A549 (cell line): Measurements from ENCODE around the gene WDFY1. TPM values are rescaled to one million over a fixed set of nuclear protein-coding genes. Genes with fewer than 3 reads are reported as not detected.

ENCODE experiments used
- BHLHE40 ChIP-seq: IDR thresholded peaks from 2 replicates; pipeline ENCODE4 v1.6.1; 2012; ENCODE audit warnings: low read depth, low read length, inconsistent platforms
- CBX8 ChIP-seq: fragments of 200-600 bp; sonication (generic); IDR thresholded peaks from 2 replicates; pipeline ENCODE4 v1.6.1; 2016
- CEBPB ChIP-seq, 2 experiments: fragments of >200 bp in 1 of 2; sonication (Bioruptor Twin) in 1 of 2; formaldehyde crosslinking in 1 of 2; IDR thresholded peaks; 2 replicates each; pipeline ENCODE4 v1.6.1; 2012 to 2016
- CHD2 ChIP-seq: fragments of 150-350 bp; IDR thresholded peaks from 2 replicates; pipeline ENCODE4 v1.6.1; 2014; ENCODE audit warnings: low read length; ENCODE audit not compliant: partially characterized antibody
- EHF ChIP-seq: fragments of 250-450 bp; sonication (Bioruptor Pico); IDR thresholded peaks from 2 replicates; pipeline ENCODE4 v1.5.0; 2020; ENCODE audit warnings: mild to moderate bottlenecking
- EHMT2 ChIP-seq: fragments of 200-600 bp; sonication (generic); IDR thresholded peaks from 2 replicates; pipeline ENCODE4 v1.6.1; 2016; ENCODE audit warnings: antibody characterized with exemption, low read depth, mild to moderate bottlenecking, moderate library complexity
- FOSB ChIP-seq: fragments of 250-450 bp; sonication (Bioruptor Pico); IDR thresholded peaks from 2 replicates; pipeline ENCODE4 v1.5.0; 2020; ENCODE audit warnings: mild to moderate bottlenecking, moderate library complexity
- FOSL2 ChIP-seq, 2 experiments: fragments of 450-650 bp in 1 of 2; fragments of >200 bp in 1 of 2; sonication (Bioruptor Twin) in 1 of 2; formaldehyde crosslinking; IDR thresholded peaks; 2 replicates each; pipeline versions ENCODE4 v1.5.0 to v1.6.1; 2016 to 2020; ENCODE audit warnings: mild to moderate bottlenecking in 1 of 2, moderate library complexity in 1 of 2
- FOXS1 ChIP-seq: fragments of 250-450 bp; sonication (Bioruptor Pico); IDR thresholded peaks from 2 replicates; pipeline ENCODE4 v1.5.0; 2020; ENCODE audit warnings: mild to moderate bottlenecking, moderate library complexity
- GATA3 ChIP-seq: IDR thresholded peaks from 2 replicates; pipeline ENCODE4 v1.6.1; 2012; ENCODE audit warnings: borderline replicate concordance
- HDAC2 ChIP-seq: fragments of 200-600 bp; sonication (generic); IDR thresholded peaks from 2 replicates; pipeline ENCODE4 v1.6.1; 2016
- HOXB5 ChIP-seq: fragments of 250-450 bp; sonication (Bioruptor Pico); IDR thresholded peaks from 2 replicates; pipeline ENCODE4 v1.5.0; 2020; ENCODE audit warnings: mild to moderate bottlenecking, moderate library complexity
- JUNB ChIP-seq: fragments of >200 bp; sonication (Bioruptor Twin); formaldehyde crosslinking; IDR thresholded peaks from 2 replicates; pipeline ENCODE4 v1.6.1; 2016
- KDM5A ChIP-seq: fragments of 200-600 bp; sonication (generic); IDR thresholded peaks from 2 replicates; pipeline ENCODE4 v1.6.1; 2016; ENCODE audit warnings: antibody characterized with exemption, mild to moderate bottlenecking
- POLR2A ChIP-seq: IDR thresholded peaks from 2 replicates; pipeline ENCODE4 v1.6.1; 2012; ENCODE audit warnings: mild to moderate bottlenecking, low read length
- RAD21 ChIP-seq, 2 experiments: fragments of >200 bp in 1 of 2; sonication (Bioruptor Twin) in 1 of 2; formaldehyde crosslinking in 1 of 2; IDR thresholded peaks in 1 of 2; conservative IDR thresholded peaks in 1 of 2; 2 replicates in 1 of 2; 3 replicates in 1 of 2; pipeline ENCODE4 v1.6.1; 2012 to 2018; ENCODE audit warnings: inconsistent platforms in 1 of 2
- RARB ChIP-seq: fragments of 250-450 bp; sonication (Bioruptor Pico); IDR thresholded peaks from 2 replicates; pipeline ENCODE4 v1.8.0; 2021; ENCODE audit warnings: mild to moderate bottlenecking, moderate library complexity
- RCOR1 ChIP-seq: fragments of 150-350 bp; IDR thresholded peaks from 2 replicates; pipeline ENCODE4 v1.6.1; 2014; ENCODE audit warnings: antibody characterized with exemption, low read length, low read depth
- RFX5 ChIP-seq: fragments of 450-650 bp; IDR thresholded peaks from 2 replicates; pipeline ENCODE4 v1.7.1; 2014; ENCODE audit warnings: antibody characterized with exemption, mild to moderate bottlenecking, moderate library complexity
- SMC3 ChIP-seq: fragments of >200 bp; sonication (Bioruptor Twin); formaldehyde crosslinking; IDR thresholded peaks from 3 replicates; pipeline ENCODE4 v1.6.1; 2018; ENCODE audit warnings: inconsistent platforms
- ZC3H11A ChIP-seq: fragments of 450-650 bp; IDR thresholded peaks from 2 replicates; pipeline ENCODE4 v1.6.1; 2014; ENCODE audit warnings: antibody characterized with exemption, mild to moderate bottlenecking
- ZNF302 ChIP-seq: fragments of 250-450 bp; sonication (Bioruptor Pico); IDR thresholded peaks from 2 replicates; pipeline ENCODE4 v1.9.0; 2021; ENCODE audit warnings: inconsistent platforms, mild to moderate bottlenecking, moderate library complexity
- polyA plus RNA-seq, 4 experiments: library from polyadenylated mRNA; depleted of rRNA in 3 of 4; stranded (reverse); fragments of >200 nt; fragmentation: RNase III in 1 of 4; extraction: RNeasy Plus Mini Kit Qiagen cat#74134 plus additional on column Dnase treatment in 1 of 4; gene quantifications; 2 replicates in 3 of 4; 3 replicates in 1 of 4; pipeline ENCODE4 v1.2.3, GENCODE V29; 2011 to 2017
- TF ChIP-seq, protein P1 (sequence below): IDR thresholded peaks from 2 replicates; pipeline ENCODE4 v1.6.1; 2012
- TF ChIP-seq, protein P2 (sequence below): IDR thresholded peaks from 2 replicates; pipeline ENCODE4 v1.6.1; 2012
- TF ChIP-seq, protein P3 (sequence below): fragments of 250-450 bp; sonication (Bioruptor Pico); IDR thresholded peaks from 2 replicates; pipeline ENCODE4 v1.5.0; 2020; ENCODE audit warnings: low read depth, mild to moderate bottlenecking, moderate library complexity
- TF ChIP-seq, protein P4 (sequence below): fragments of 200-600 bp; sonication (generic); IDR thresholded peaks from 2 replicates; pipeline ENCODE4 v1.6.1; 2016; ENCODE audit warnings: antibody characterized with exemption, mild to moderate bottlenecking, moderate library complexity

The WDFY1 gene
- polyA plus RNA-seq, 2 of the 4 experiments (the other 2 are of a cell fraction) = 38.7 to 70.8 TPM

DNA sequence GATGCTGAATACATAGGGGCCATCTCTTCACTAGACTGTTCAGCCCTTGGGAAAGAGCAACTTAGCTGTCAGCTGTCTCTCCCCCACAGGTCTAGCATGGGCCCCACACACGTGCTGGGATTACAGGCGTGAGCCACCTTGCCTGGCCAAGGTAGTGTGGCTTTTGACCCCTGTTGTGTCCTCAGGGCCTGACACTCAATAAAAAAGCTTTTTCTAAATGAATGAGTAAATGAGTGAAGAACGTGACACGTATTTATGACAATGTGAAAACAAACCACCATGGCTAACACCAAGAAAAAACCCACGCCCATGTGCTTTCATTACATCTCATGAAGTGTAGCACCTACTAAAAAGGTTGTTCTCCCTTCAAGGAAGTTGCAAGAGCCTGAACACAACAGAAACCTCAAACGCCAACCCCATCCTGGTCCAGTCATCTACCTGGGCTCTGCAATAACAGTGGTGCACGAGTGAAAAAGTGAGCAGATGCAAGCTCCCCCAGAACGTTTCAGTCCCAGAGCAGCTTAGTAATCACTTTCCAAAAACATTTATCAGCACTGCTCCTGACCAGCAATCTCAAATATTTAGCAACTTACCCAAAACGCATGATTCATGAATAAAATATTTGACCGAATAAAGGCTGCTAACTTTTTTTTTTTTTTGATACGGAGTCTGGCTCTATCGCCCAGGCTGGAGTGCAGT, 3.4 kb downstream of the WDFY1 start (continued):
- 0 out of 2 replicates have a peak, but pooled peaks have one; percentile 28 for TF ChIP-seq FOSL2 (IDR thresholded peaks at IDR 0.05)
- peak; percentile 69 for TF ChIP-seq FOSL2 (CRISPR knock-in tag; IDR thresholded peaks at IDR 0.05)
- no peak for TF ChIP-seq HDAC2
- TF ChIP-seq POLR2A = no peak
- TF ChIP-seq RARB (CRISPR knock-in tag) = no peak
- TF ChIP-seq, protein P1, sequence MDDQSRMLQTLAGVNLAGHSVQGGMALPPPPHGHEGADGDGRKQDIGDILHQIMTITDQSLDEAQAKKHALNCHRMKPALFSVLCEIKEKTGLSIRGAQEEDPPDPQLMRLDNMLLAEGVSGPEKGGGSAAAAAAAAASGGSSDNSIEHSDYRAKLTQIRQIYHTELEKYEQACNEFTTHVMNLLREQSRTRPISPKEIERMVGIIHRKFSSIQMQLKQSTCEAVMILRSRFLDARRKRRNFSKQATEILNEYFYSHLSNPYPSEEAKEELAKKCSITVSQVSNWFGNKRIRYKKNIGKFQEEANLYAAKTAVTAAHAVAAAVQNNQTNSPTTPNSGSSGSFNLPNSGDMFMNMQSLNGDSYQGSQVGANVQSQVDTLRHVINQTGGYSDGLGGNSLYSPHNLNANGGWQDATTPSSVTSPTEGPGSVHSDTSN = no peak
- peak; percentile 41; the same call in 1 of the 2 replicates for TF ChIP-seq JUNB
- TF ChIP-seq GATA3 = peak; percentile 37; the same call in 1 of the 2 replicates
- no peak for TF ChIP-seq SMC3
- no peak for TF ChIP-seq RFX5
- peak in 1 of 2 experiments; percentile 68; a peak in 2 of 4 replicates for TF ChIP-seq CEBPB (IDR thresholded peaks at IDR 0.05)
- no peak for TF ChIP-seq KDM5A
- TF ChIP-seq CBX8 = no peak
- TF ChIP-seq HOXB5 (CRISPR knock-in tag) = no peak
- TF ChIP-seq FOSB (CRISPR knock-in tag) = no peak
- no peak for TF ChIP-seq CHD2
- TF ChIP-seq, protein P2, sequence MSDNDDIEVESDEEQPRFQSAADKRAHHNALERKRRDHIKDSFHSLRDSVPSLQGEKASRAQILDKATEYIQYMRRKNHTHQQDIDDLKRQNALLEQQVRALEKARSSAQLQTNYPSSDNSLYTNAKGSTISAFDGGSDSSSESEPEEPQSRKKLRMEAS = 0 out of 2 replicates have a peak, but pooled peaks have one; percentile 25
- TF ChIP-seq, protein P3, sequence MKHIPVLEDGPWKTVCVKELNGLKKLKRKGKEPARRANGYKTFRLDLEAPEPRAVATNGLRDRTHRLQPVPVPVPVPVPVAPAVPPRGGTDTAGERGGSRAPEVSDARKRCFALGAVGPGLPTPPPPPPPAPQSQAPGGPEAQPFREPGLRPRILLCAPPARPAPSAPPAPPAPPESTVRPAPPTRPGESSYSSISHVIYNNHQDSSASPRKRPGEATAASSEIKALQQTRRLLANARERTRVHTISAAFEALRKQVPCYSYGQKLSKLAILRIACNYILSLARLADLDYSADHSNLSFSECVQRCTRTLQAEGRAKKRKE = no peak
- TF ChIP-seq, protein P4, sequence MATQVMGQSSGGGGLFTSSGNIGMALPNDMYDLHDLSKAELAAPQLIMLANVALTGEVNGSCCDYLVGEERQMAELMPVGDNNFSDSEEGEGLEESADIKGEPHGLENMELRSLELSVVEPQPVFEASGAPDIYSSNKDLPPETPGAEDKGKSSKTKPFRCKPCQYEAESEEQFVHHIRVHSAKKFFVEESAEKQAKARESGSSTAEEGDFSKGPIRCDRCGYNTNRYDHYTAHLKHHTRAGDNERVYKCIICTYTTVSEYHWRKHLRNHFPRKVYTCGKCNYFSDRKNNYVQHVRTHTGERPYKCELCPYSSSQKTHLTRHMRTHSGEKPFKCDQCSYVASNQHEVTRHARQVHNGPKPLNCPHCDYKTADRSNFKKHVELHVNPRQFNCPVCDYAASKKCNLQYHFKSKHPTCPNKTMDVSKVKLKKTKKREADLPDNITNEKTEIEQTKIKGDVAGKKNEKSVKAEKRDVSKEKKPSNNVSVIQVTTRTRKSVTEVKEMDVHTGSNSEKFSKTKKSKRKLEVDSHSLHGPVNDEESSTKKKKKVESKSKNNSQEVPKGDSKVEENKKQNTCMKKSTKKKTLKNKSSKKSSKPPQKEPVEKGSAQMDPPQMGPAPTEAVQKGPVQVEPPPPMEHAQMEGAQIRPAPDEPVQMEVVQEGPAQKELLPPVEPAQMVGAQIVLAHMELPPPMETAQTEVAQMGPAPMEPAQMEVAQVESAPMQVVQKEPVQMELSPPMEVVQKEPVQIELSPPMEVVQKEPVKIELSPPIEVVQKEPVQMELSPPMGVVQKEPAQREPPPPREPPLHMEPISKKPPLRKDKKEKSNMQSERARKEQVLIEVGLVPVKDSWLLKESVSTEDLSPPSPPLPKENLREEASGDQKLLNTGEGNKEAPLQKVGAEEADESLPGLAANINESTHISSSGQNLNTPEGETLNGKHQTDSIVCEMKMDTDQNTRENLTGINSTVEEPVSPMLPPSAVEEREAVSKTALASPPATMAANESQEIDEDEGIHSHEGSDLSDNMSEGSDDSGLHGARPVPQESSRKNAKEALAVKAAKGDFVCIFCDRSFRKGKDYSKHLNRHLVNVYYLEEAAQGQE = no peak
- no peak for TF ChIP-seq EHF (CRISPR knock-in tag)
- TF ChIP-seq BHLHE40 = no peak
- TF ChIP-seq ZC3H11A = no peak
- no peak for TF ChIP-seq RAD21 (conservative IDR thresholded peaks at IDR 0.05 in 1 of 2, IDR thresholded peaks at IDR 0.05 in 1 of 2)
- no peak for TF ChIP-seq EHMT2
- no peak for TF ChIP-seq RCOR1
- TF ChIP-seq FOXS1 = no peak
- TF ChIP-seq ZNF302 (CRISPR knock-in tag) = no peak
